ENCODE data around the gene EEF1G. TPM values are rescaled to one million over a fixed set of nuclear protein-coding genes. Genes with fewer than 3 reads are reported as not detected.
"Not testable (repeated sequence)": the region's sequence is repeated elsewhere in the genome, so short reads cannot be mapped to it uniquely, and the experiment has no call there.

Gene EEF1G
- polyA plus RNA-seq, 2 of the 4 experiments (the other 2 are of a cell fraction): 1,570 to 1,728 TPM

- not testable (repeated sequence) for FAIRE-seq; DNase-seq (ENCODE audit: low read depth in 1 of 2, low spot score in 1 of 2); ATAC-seq; H3K9me3 ChIP-seq; H3K4me3 ChIP-seq
- Histone ChIP-seq H3K27ac (peak overlapping the region; percentile 27 to 94; a peak in 4 of 6 replicates), H3K4me2 (peak overlapping the region; percentile 46; the same call in 2 of the 3 replicates), H3K4me1 (peaks cover 94% of the 10 kb centered on the region)
- POLR2A ChIA-PET: interaction anchor here (1.1 to 1.6 kb wide), 4 partner anchors 14 to 165 kb away, joined by 3 to 4 read pairs (median 3); partner anchors contain the start of gene EEF1G
- WGBS (ENCODE audit: missing lambda C conversion rate): 75% methylated on average over 5 of the region's 5 CpGs
- CTCF ChIA-PET: interaction anchor here (0.8 to 12.6 kb wide), 21 partner anchors 9 to 178 kb away, joined by 3 to 296 read pairs (median 8); partner anchors contain the start of genes AHNAK, EEF1G, SCGB1A1 and TUT1
Measured at GRCh38 chr11:62559626-62560025, 14.1 kb downstream of the EEF1G start.

- 89% methylated on average over 8 of the region's 8 CpGs for WGBS (ENCODE audit: missing lambda C conversion rate)
- peaks cover 99% of the 10 kb centered on the region for H3K4me1 ChIP-seq
- no peaks in the 10 kb centered on the region for H3K9me3 ChIP-seq
- POLR2A ChIA-PET: interaction anchor here (1.2 to 2.7 kb wide), 3 partner anchors 15 to 32 kb away, joined by 3 to 12 read pairs (median 3); partner anchors contain the start of genes EEF1G and TUT1
- no peak for FAIRE-seq
- TF ChIP-seq EHMT2 (IDR thresholded peaks at IDR 0.05; ENCODE audit: low read depth) (no peak), MYC (IDR thresholded peaks at IDR 0.05; ENCODE audit: borderline replicate concordance, low read length) (no peak), PHF8 (IDR thresholded peaks at IDR 0.05; ENCODE audit: borderline replicate concordance, low read depth) (no peak), ZFP36 (IDR thresholded peaks at IDR 0.05; ENCODE audit: borderline replicate concordance, partially characterized antibody) (no peak), NFE2L2 (conservative IDR thresholded peaks at IDR 0.05; ENCODE audit: low read length) (no peak), ESRRA (IDR thresholded peaks at IDR 0.05; ENCODE audit: borderline replicate concordance, low read length) (no peak), HDAC2 (IDR thresholded peaks at IDR 0.05) (no peak), ZNF302 (CRISPR knock-in tag; IDR thresholded peaks at IDR 0.05) (no peak), CEBPB (IDR thresholded peaks at IDR 0.05) (no peak), HEYL (CRISPR knock-in tag; IDR thresholded peaks at IDR 0.05) (no peak), FOSL2 (IDR thresholded peaks at IDR 0.05) (no peak), FOSL2 (CRISPR knock-in tag; IDR thresholded peaks at IDR 0.05) (no peak), SREBF2 (IDR thresholded peaks at IDR 0.05) (no peak), KDM1A (IDR thresholded peaks at IDR 0.05; ENCODE audit: low read depth) (no peak), HOXA7 (CRISPR knock-in tag; IDR thresholded peaks at IDR 0.05) (no peak)
- DNase-seq (ENCODE audit: low read depth in 1 of 2, low spot score in 1 of 2): no peak
- H3K4me2 ChIP-seq: no peak overlapping the region
- CTCF ChIA-PET: interaction anchor here (0.7 to 12.6 kb wide), 13 partner anchors 8 to 166 kb away, joined by 3 to 296 read pairs (median 8); partner anchors contain the start of genes AHNAK and SCGB1A1
- no peak for ATAC-seq
- peak overlapping the region in 1 of 2 experiments; percentile 94; a peak in 3 of 6 replicates for H3K27ac ChIP-seq
- no peak overlapping the region for H3K4me3 ChIP-seq
Measured at GRCh38 chr11:62559204-62559603, 14.5 kb downstream of the EEF1G start.

- H3K27ac ChIP-seq: peak overlapping the region in 1 of 2 experiments; percentile 94; a peak in 2 of 6 replicates
- FAIRE-seq (no peak), ATAC-seq (no peak), DNase-seq (ENCODE audit: low read depth in 1 of 2, low spot score in 1 of 2) (no peak)
- no peak for TF ChIP-seq CHD4 (IDR thresholded peaks at IDR 0.05; ENCODE audit: borderline replicate concordance)
- no peak for TF ChIP-seq EHMT2 (IDR thresholded peaks at IDR 0.05; ENCODE audit: low read depth)
- TF ChIP-seq NPAS2 (CRISPR knock-in tag; IDR thresholded peaks at IDR 0.05; ENCODE audit: borderline replicate concordance): no peak
- TF ChIP-seq E2F6 (IDR thresholded peaks at IDR 0.05; ENCODE audit: borderline replicate concordance, low read depth): no peak
- no peak for TF ChIP-seq HES2 (IDR thresholded peaks at IDR 0.05)
- no peak for TF ChIP-seq KDM5A (IDR thresholded peaks at IDR 0.05)
- TF ChIP-seq ZC3H11A (IDR thresholded peaks at IDR 0.05): no peak
- no peak for TF ChIP-seq RARB (CRISPR knock-in tag; IDR thresholded peaks at IDR 0.05)
- TF ChIP-seq SREBF2 (IDR thresholded peaks at IDR 0.05): no peak
- TF ChIP-seq JUNB (IDR thresholded peaks at IDR 0.05): no peak
- no peak for TF ChIP-seq BCL3 (IDR thresholded peaks at IDR 0.05)
- TF ChIP-seq HDAC2 (IDR thresholded peaks at IDR 0.05): no peak
- no peak for TF ChIP-seq RNF2 (IDR thresholded peaks at IDR 0.05; ENCODE audit: borderline replicate concordance, low read depth)
- no peak for TF ChIP-seq HMGXB4 (CRISPR knock-in tag; IDR thresholded peaks at IDR 0.05; ENCODE audit: borderline replicate concordance)
- TF ChIP-seq CBX8 (IDR thresholded peaks at IDR 0.05): no peak
- 87% methylated on average over 9 of the region's 9 CpGs for WGBS (ENCODE audit: missing lambda C conversion rate)
- H3K4me3 ChIP-seq: no peak overlapping the region
- POLR2A ChIA-PET: interaction anchor here (1.2 to 2.7 kb wide), 3 partner anchors 15 to 33 kb away, joined by 3 to 12 read pairs (median 3); partner anchors contain the start of genes EEF1G and TUT1
- H3K4me2 ChIP-seq: no peak overlapping the region
- CTCF ChIA-PET: interaction anchor here (0.7 to 12.6 kb wide), 8 partner anchors 8 to 165 kb away, joined by 3 to 296 read pairs (median 41); partner anchors contain the start of genes AHNAK and SCGB1A1
- H3K9me3 ChIP-seq: no peaks in the 10 kb centered on the region
- peaks cover 100% of the 10 kb centered on the region for H3K4me1 ChIP-seq
Measured at GRCh38 chr11:62558669-62559068, 15.0 kb downstream of the EEF1G start.

Data from A549 (cell line).